HepG2 (cell line): ENCODE results near the gene LRRN4.

Source experiments
- CBX5 ChIP-seq: sonication (generic); formaldehyde crosslinking; IDR thresholded peaks from 2 replicates; pipeline ENCODE4 v1.4.0; 2020; ENCODE audit warnings: missing genetic modification reagents, borderline replicate concordance
- EP300 ChIP-seq, 3 experiments: sonication (generic) in 1 of 3; formaldehyde crosslinking in 1 of 3; IDR thresholded peaks; 2 replicates each; pipeline versions ENCODE4 v1.5.1 to v1.6.1; 2011 to 2020; ENCODE audit warnings: low read depth in 2 of 3, low read length in 2 of 3, borderline replicate concordance in 1 of 3, improper control_type of control experiment in 1 of 3, mild to moderate bottlenecking in 1 of 3, missing genetic modification reagents in 1 of 3, moderate library complexity in 1 of 3
- MYC ChIP-seq: sonication (generic); formaldehyde crosslinking; IDR thresholded peaks from 2 replicates; pipeline ENCODE4 v1.9.0; 2021; ENCODE audit warnings: missing genetic modification reagents, borderline replicate concordance
- ZBTB21 ChIP-seq: sonication (generic); formaldehyde crosslinking; IDR thresholded peaks from 2 replicates; pipeline ENCODE4 v1.4.0; 2020; ENCODE audit warnings: missing genetic modification reagents
- ZNF432 ChIP-seq: sonication (generic); formaldehyde crosslinking; IDR thresholded peaks from 2 replicates; pipeline ENCODE4 v1.5.0; 2020; ENCODE audit warnings: missing genetic modification reagents, mild to moderate bottlenecking, borderline replicate concordance
- TF ChIP-seq, protein P1 (sequence below): IDR thresholded peaks from 2 replicates; pipeline ENCODE4 v1.6.1; 2012; ENCODE audit warnings: low read depth, low read length, improper control_type of control experiment
- TF ChIP-seq, protein P2 (sequence below): fragments of 450-650 bp; IDR thresholded peaks from 2 replicates; pipeline ENCODE4 v1.6.1; 2017; ENCODE audit warnings: mild to moderate bottlenecking

DNA sequence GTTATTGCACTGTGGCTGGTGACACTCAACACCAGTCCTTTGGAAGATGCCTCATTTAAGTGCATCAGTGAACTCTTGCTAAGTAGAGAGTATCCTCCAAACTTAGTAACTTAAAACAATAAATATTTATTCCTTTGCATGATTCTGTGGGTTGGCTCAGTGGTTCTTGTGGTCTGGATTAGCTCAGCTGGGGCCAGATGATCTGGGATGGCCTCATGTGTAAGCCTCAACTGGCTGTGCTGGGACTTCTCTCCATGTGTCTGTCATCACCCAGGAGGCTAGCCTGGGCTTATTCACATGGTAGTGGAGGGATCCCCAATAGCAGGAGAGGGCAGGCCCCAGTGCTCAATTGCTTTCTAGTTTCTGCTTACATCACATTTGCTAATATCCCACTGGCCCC lies 8.3 kb downstream of the LRRN4 start:
- TF ChIP-seq, protein P1, sequence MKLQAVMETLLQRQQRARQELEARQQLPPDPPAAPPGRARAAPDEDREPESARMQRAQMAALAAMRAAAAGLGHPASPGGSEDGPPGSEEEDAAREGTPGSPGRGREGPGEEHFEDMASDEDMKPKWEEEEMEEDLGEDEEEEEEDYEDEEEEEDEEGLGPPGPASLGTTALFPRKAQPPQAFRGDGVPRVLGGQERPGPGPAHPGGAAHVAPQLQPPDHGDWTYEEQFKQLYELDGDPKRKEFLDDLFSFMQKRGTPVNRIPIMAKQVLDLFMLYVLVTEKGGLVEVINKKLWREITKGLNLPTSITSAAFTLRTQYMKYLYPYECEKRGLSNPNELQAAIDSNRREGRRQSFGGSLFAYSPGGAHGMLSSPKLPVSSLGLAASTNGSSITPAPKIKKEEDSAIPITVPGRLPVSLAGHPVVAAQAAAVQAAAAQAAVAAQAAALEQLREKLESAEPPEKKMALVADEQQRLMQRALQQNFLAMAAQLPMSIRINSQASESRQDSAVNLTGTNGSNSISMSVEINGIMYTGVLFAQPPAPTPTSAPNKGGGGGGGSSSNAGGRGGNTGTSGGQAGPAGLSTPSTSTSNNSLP, result no peak
- no peak for TF ChIP-seq CBX5 (CRISPR knock-in tag)
- TF ChIP-seq MYC (CRISPR knock-in tag), result no peak
- TF ChIP-seq ZNF432, result no peak
- TF ChIP-seq EP300 (IDR thresholded peaks at IDR 0.05; ENCODE audit: low read depth in 2 of 2, low read length in 2 of 2), result no peak
- TF ChIP-seq EP300 (CRISPR knock-in tag; IDR thresholded peaks at IDR 0.05; ENCODE audit: borderline replicate concordance), result no peak
- TF ChIP-seq ZBTB21 (CRISPR knock-in tag), result no peak
- TF ChIP-seq, protein P2, sequence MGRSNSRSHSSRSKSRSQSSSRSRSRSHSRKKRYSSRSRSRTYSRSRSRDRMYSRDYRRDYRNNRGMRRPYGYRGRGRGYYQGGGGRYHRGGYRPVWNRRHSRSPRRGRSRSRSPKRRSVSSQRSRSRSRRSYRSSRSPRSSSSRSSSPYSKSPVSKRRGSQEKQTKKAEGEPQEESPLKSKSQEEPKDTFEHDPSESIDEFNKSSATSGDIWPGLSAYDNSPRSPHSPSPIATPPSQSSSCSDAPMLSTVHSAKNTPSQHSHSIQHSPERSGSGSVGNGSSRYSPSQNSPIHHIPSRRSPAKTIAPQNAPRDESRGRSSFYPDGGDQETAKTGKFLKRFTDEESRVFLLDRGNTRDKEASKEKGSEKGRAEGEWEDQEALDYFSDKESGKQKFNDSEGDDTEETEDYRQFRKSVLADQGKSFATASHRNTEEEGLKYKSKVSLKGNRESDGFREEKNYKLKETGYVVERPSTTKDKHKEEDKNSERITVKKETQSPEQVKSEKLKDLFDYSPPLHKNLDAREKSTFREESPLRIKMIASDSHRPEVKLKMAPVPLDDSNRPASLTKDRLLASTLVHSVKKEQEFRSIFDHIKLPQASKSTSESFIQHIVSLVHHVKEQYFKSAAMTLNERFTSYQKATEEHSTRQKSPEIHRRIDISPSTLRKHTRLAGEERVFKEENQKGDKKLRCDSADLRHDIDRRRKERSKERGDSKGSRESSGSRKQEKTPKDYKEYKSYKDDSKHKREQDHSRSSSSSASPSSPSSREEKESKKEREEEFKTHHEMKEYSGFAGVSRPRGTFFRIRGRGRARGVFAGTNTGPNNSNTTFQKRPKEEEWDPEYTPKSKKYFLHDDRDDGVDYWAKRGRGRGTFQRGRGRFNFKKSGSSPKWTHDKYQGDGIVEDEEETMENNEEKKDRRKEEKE, result no peak
